H1 (cell line): Measurements from ENCODE around the gene KISS1. TPM values are rescaled to one million over a fixed set of nuclear protein-coding genes. Genes with fewer than 3 reads are reported as not detected.

Experiments
- CTCF ChIA-PET: fragments of 300-600 bp; sonication (Branson Sonifier 250); formaldehyde crosslinking; loops from one replicate; lab custom pipeline; 2021; ENCODE audit not compliant: partially characterized antibody; lab: Charles Lee
- POLR2A ChIA-PET: fragments of 300-600 bp; sonication (Branson Sonifier 250); formaldehyde crosslinking; loops from one replicate; lab custom pipeline; 2021; ENCODE audit warnings: inconsistent platforms; ENCODE audit not compliant: partially characterized antibody; lab: Charles Lee
- DNase-seq, 2 experiments: peaks; one replicate each; pipeline versions ENCODE4 v3.0.0 to v3.0.0-alpha.2; 2010 to 2022; ENCODE audit warnings: low spot score in 2 of 2, low read depth in 1 of 2, mixed read lengths in 1 of 2
- FAIRE-seq: peaks from 2 replicates; lab custom pipeline; 2011; peaks lifted over from hg19 to GRCh38; lab: Jason Lieb, UNC
- H2AFZ ChIP-seq: 2 replicates; pipeline ENCODE4 v1.8.1; 2012; ENCODE audit warnings: low read length, inconsistent platforms
- H2AK5ac ChIP-seq: 2 replicates; pipeline ENCODE4 v1.6.1; 2013; ENCODE audit warnings: low read depth, low read length
- H2BK120ac ChIP-seq: replicated peaks from 2 replicates; pipeline ENCODE3; 2013; ENCODE audit warnings: low read depth, low read length, inconsistent platforms
- H2BK12ac ChIP-seq: 2 replicates; pipeline ENCODE4 v1.6.1; 2013; ENCODE audit warnings: low read depth, low read length
- H2BK15ac ChIP-seq: 2 replicates; pipeline ENCODE4 v1.6.1; 2013; ENCODE audit warnings: low read length
- H2BK20ac ChIP-seq: 2 replicates; pipeline ENCODE4 v1.6.1; 2013; ENCODE audit warnings: low read length
- H2BK5ac ChIP-seq: 2 replicates; pipeline ENCODE4 v1.6.1; 2013; ENCODE audit warnings: low read depth, low read length
- H3K14ac ChIP-seq: 2 replicates; pipeline ENCODE4 v1.6.1; 2013; ENCODE audit warnings: inconsistent platforms; ENCODE audit not compliant: insufficient read length
- H3K18ac ChIP-seq: 2 replicates; pipeline ENCODE4 v1.6.1; 2013; ENCODE audit warnings: low read length; ENCODE audit errors: extremely low read depth
- H3K23ac ChIP-seq: 2 replicates; pipeline ENCODE4 v1.6.1; 2013; ENCODE audit warnings: inconsistent platforms; ENCODE audit not compliant: insufficient read length
- H3K23me2 ChIP-seq: 2 replicates; pipeline ENCODE4 v1.6.1; 2013; ENCODE audit warnings: low read depth, low read length
- H3K27ac ChIP-seq: 2 replicates; pipeline ENCODE4 v1.6.1; 2011; ENCODE audit warnings: low read depth, low read length, inconsistent platforms
- H3K27me3 ChIP-seq, 4 experiments: replicated peaks in 1 of 4; 1 replicate in 1 of 4; 2 replicates in 3 of 4; pipeline versions ENCODE4 v1.6.1 to v1.8.1; 2011 to 2013; ENCODE audit warnings: low read length in 3 of 4, mild to moderate bottlenecking in 3 of 4, inconsistent platforms in 2 of 4, mixed read lengths in 2 of 4, moderate library complexity in 1 of 4; ENCODE audit not compliant: control insufficient read depth in 3 of 4, insufficient read depth in 3 of 4; ENCODE audit errors: extremely low read depth in 1 of 4
- H3K36me3 ChIP-seq, 4 experiments: 2 replicates each; pipeline versions ENCODE4 v1.6.1 to v1.8.1; 2011 to 2013; ENCODE audit warnings: mild to moderate bottlenecking in 4 of 4, low read length in 3 of 4, moderate library complexity in 2 of 4, control low read depth in 1 of 4, inconsistent platforms in 1 of 4; ENCODE audit not compliant: insufficient read depth in 4 of 4, control insufficient read depth in 2 of 4
- H3K4ac ChIP-seq: replicated peaks from 2 replicates; pipeline ENCODE3; 2013; ENCODE audit warnings: low read length, low read depth, mixed read lengths, inconsistent platforms; ENCODE audit not compliant: insufficient read length
- H3K4me1 ChIP-seq, 4 experiments: replicated peaks in 1 of 4; 1 replicate in 1 of 4; 2 replicates in 3 of 4; pipeline versions ENCODE4 v1.6.1 to v1.8.1; 2011 to 2013; ENCODE audit warnings: low read length in 3 of 4, inconsistent platforms in 2 of 4, mixed read lengths in 1 of 4; ENCODE audit not compliant: insufficient read depth in 4 of 4, control insufficient read depth in 3 of 4
- H3K4me2 ChIP-seq, 2 experiments: 2 replicates each; pipeline versions ENCODE4 v1.6.1 to v1.8.1; 2011 to 2013; ENCODE audit warnings: low read depth in 2 of 2, low read length in 2 of 2, control low read depth in 1 of 2, inconsistent platforms in 1 of 2, mild to moderate bottlenecking in 1 of 2; ENCODE audit not compliant: insufficient read depth in 1 of 2
- H3K4me3 ChIP-seq, 4 experiments: fragments of 200-600, 300-600 bp in 1 of 4; sonication (generic), shearing (Covaris generic), sonication (Bioruptor Twin) in 1 of 4; 2 replicates each; pipeline versions ENCODE4 v1.5.1 to v1.8.1; 2011 to 2016; ENCODE audit warnings: low read length in 4 of 4, low read depth in 3 of 4, control low read depth in 2 of 4, inconsistent platforms in 2 of 4, mild to moderate bottlenecking in 2 of 4, mixed read lengths in 1 of 4, moderate library complexity in 1 of 4; ENCODE audit not compliant: insufficient read depth in 2 of 4; ENCODE audit errors: extremely low read depth in 1 of 4
- H3K56ac ChIP-seq: replicated peaks from 2 replicates; pipeline ENCODE3; 2013; ENCODE audit warnings: low read depth, mild to moderate bottlenecking, mixed read lengths, low read length, inconsistent platforms; ENCODE audit not compliant: insufficient read length
- H3K79me1 ChIP-seq: 2 replicates; pipeline ENCODE4 v1.6.1; 2013; ENCODE audit warnings: low read depth, low read length, control low read depth
- H3K79me2 ChIP-seq, 2 experiments: 2 replicates each; pipeline versions ENCODE4 v1.6.1 to v1.8.1; 2012 to 2013; ENCODE audit warnings: low read length in 2 of 2, mild to moderate bottlenecking in 2 of 2, inconsistent platforms in 1 of 2; ENCODE audit not compliant: insufficient read depth in 2 of 2, control insufficient read depth in 1 of 2
- H3K9ac ChIP-seq, 4 experiments: replicated peaks in 1 of 4; 1 replicate in 1 of 4; 2 replicates in 3 of 4; pipeline versions ENCODE4 v1.6.1 to v1.8.1; 2011 to 2013; ENCODE audit warnings: low read depth in 3 of 4, low read length in 3 of 4, control low read depth in 2 of 4, mild to moderate bottlenecking in 2 of 4, moderate library complexity in 2 of 4, inconsistent platforms in 1 of 4; ENCODE audit errors: extremely low read depth in 1 of 4
- H3K9me3 ChIP-seq, 2 experiments: 2 replicates each; pipeline versions ENCODE4 v1.6.1 to v1.8.1; 2012 to 2013; ENCODE audit warnings: mild to moderate bottlenecking in 2 of 2, moderate library complexity in 2 of 2, control low read depth in 1 of 2, inconsistent platforms in 1 of 2, low read depth in 1 of 2, low read length in 1 of 2, mixed read lengths in 1 of 2; ENCODE audit not compliant: insufficient read depth in 2 of 2
- H4K20me1 ChIP-seq, 2 experiments: replicated peaks in 1 of 2; 2 replicates each; pipeline versions ENCODE3 to v1.8.1; 2011 to 2013; ENCODE audit warnings: inconsistent platforms in 2 of 2, low read length in 2 of 2, mild to moderate bottlenecking in 1 of 2; ENCODE audit not compliant: insufficient read depth in 2 of 2, control insufficient read depth in 1 of 2
- H4K5ac ChIP-seq: 2 replicates; pipeline ENCODE4 v1.6.1; 2013; ENCODE audit warnings: low read length, low read depth, mixed read lengths, inconsistent platforms; ENCODE audit not compliant: insufficient read length
- H4K8ac ChIP-seq: 2 replicates; pipeline ENCODE4 v1.8.0; 2013; ENCODE audit warnings: mild to moderate bottlenecking, moderate library complexity, low read length, inconsistent platforms; ENCODE audit not compliant: insufficient read depth; ENCODE audit errors: extremely low read depth
- H4K91ac ChIP-seq: replicated peaks from 2 replicates; pipeline ENCODE3; 2013; ENCODE audit warnings: low read length, mixed read lengths, inconsistent platforms; ENCODE audit not compliant: insufficient read length
- EZH2 ChIP-seq: fragments of 200-600 bp; sonication (generic); IDR thresholded peaks from 2 replicates; pipeline ENCODE4 v1.7.1; 2012; ENCODE audit warnings: low read depth, mild to moderate bottlenecking, moderate library complexity, low read length, inconsistent platforms; ENCODE audit not compliant: severe bottlenecking
- MAFK ChIP-seq: IDR thresholded peaks from 2 replicates; pipeline ENCODE4 v1.6.1; 2012; ENCODE audit warnings: low read depth, mild to moderate bottlenecking, improper control_type of control experiment, low read length
- ZNF274 ChIP-seq: IDR thresholded peaks from 2 replicates; pipeline ENCODE4 v1.7.0; 2012; ENCODE audit warnings: low read length, borderline replicate concordance; ENCODE audit errors: extremely low read depth
- WGBS, 2 experiments: shearing (Covaris generic) in 1 of 2; methylation state at CpG; one replicate each; pipeline versions ENCODE4 v1.1.6 to v1.1.7; 2013 to 2015; ENCODE audit warnings: low lambda C conversion rate in 2 of 2, mixed read lengths in 2 of 2, inconsistent platforms in 1 of 2, low coverage in 1 of 2, missing lambda C conversion rate in 1 of 2; ENCODE audit not compliant: insufficient replicate concordance in 2 of 2, insufficient coverage in 1 of 2, insufficient read length in 1 of 2; ENCODE audit errors: extremely low coverage in 1 of 2, missing lambda C conversion rate in 1 of 2; 5-methylcytosine and 5-hydroxymethylcytosine counted together
- polyA plus RNA-seq, 7 experiments: library from polyadenylated mRNA; depleted of rRNA in 3 of 7; stranded (reverse) in 5 of 7; unstranded in 2 of 7; fragments of >200 nt in 5 of 7; fragments of 200-250 nt in 2 of 7; gene quantifications; 1 replicate in 5 of 7; 2 replicates in 1 of 7; 4 replicates in 1 of 7; pipeline versions ENCODE4 v1.2.1 to v1.2.3, GENCODE V29; 2011 to 2013; ENCODE audit warnings: missing spikeins in 2 of 7, mixed read lengths in 2 of 7
- total RNA-seq: library from RNA; stranded (reverse); fragmentation: NEBNext Ultra II Directional; extraction: Animal tissue kit (Norgen Biotek cat#: 25700); gene quantifications from 2 replicates; pipeline ENCODE4 v1.2.1, GENCODE V29; 2021

The KISS1 gene
- total and polyA plus RNA-seq, 2 of the 8 experiments (the other 6 are each of a cell fraction or from before 2014, with no cell fraction given), result 0.71 TPM; not detected in 1

DNA sequence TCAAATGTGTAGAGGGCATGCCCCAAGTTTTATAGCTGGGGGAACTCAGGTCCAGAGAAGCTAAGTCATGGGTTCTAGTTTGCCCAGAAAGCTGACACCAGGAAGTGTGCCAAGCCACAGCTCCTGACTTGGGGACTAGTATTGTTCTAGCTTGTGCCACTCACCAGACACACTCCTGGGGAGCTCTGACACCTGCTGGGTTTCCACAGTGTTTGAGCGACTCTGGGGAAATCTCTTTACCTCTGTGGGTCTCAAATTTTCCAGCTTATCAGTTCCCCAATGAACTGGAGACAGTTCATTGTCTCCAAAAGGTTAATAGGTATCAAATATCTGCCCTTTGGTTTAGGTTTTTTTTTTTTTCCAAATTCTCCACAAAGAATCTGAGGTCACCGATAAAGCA lies 4.2 kb downstream of the KISS1 start:
- Histone ChIP-seq H3K18ac (no peak overlapping the region), H2BK15ac (no peak overlapping the region), H3K79me1 (peaks cover 5% of the 10 kb centered on the region), H2BK5ac (no peak overlapping the region), H3K79me2 (no peaks in the 10 kb centered on the region), H3K27me3 (peaks cover 0 to 8% (median 6%) of the 10 kb centered on the region in 4 experiments; a peak in 4 of 7 replicates), H3K36me3 (no peaks in the 10 kb centered on the region; a peak in 1 of 8 replicates), H2BK120ac (no peak overlapping the region), H3K23me2 (peaks cover 7% of the 10 kb centered on the region), H4K5ac (no peak overlapping the region), H3K56ac (no peak overlapping the region), H3K4ac (no peak overlapping the region), H4K20me1 (peaks cover 0 to 6% of the 10 kb centered on the region in 2 experiments), H3K4me3 (no peak overlapping the region), H3K14ac (no peak overlapping the region), H3K9me3 (no peaks in the 10 kb centered on the region), H4K91ac (no peak overlapping the region), H3K4me2 (no peak overlapping the region), H3K27ac (no peak overlapping the region)
- FAIRE-seq (no peak), DNase-seq (no peak)
- CTCF ChIA-PET, result interaction anchor here (0.9 to 7.0 kb wide), 8 partner anchors 9 to 214 kb away, joined by 3 to 73 read pairs (median 5); partner anchors contain the start of gene REN
- TF ChIP-seq MAFK (no peak), ZNF274 (no peak), EZH2 (no peak)
- TF ChIP-seq, all 59 proteins: peak for 0
- no peak overlapping the region for H3K23ac ChIP-seq
- no peak overlapping the region for H2AFZ ChIP-seq
- H2BK20ac ChIP-seq, result no peak overlapping the region
- POLR2A ChIA-PET, result interaction anchor here (1.2 to 1.3 kb wide), 2 partner anchors 30 to 63 kb away, joined by 3 to 4 read pairs; no protein-coding TSS in a partner anchor
- no peak overlapping the region for H3K9ac ChIP-seq
- H4K8ac ChIP-seq, result no peak overlapping the region
- H2BK12ac ChIP-seq, result no peak overlapping the region
- H3K4me1 ChIP-seq, result peaks cover 0 to 5% (median 0%) of the 10 kb centered on the region in 4 experiments; a peak in 1 of 7 replicates
- H2AK5ac ChIP-seq, result no peak overlapping the region
- 95% methylated on average over 2 of the region's 2 CpGs; no CpG with 5 or more reads in 1 of the 2 experiments for WGBS, 2 experiments
